Measurements from ENCODE around the gene SECISBP2. TPM values are rescaled to one million over a fixed set of nuclear protein-coding genes. Genes with fewer than 3 reads are reported as not detected.

SECISBP2 gene
- total and polyA plus RNA-seq, 2 donors from 2014 or later: 27.0 to 59.8 TPM

- Histone ChIP-seq H3K9ac (ENCODE audit: low read length in 3 of 3) (no peak overlapping the region), H3K27me3 (ENCODE audit: control insufficient read depth, insufficient read depth, low read length) (no peaks in the 10 kb centered on the region), H3K36me3 (ENCODE audit: control insufficient read depth in 2 of 3, insufficient read depth in 3 of 3, low read length in 3 of 3) (peaks cover 0 to 34% (median 33%) of the 10 kb centered on the region in 3 donors), H3K27ac (ENCODE audit: low read depth in 2 of 2, low read length in 2 of 2) (no peak overlapping the region), H3K9me3 (ENCODE audit: control insufficient read depth in 2 of 3, insufficient read depth in 1 of 3, low read length in 3 of 3) (no peaks in the 10 kb centered on the region), H3K4me1 (ENCODE audit: control insufficient read depth in 2 of 3, insufficient read depth in 2 of 3, low read depth in 1 of 3, low read length in 3 of 3) (peaks cover 0 to 3% (median 0%) of the 10 kb centered on the region in 3 donors), H3K4me3 (ENCODE audit: low read length in 3 of 3) (no peak overlapping the region)
- DNase-seq: no peak
- no peak for TF ChIP-seq CTCF (IDR thresholded peaks at IDR 0.05; ENCODE audit: borderline replicate concordance, extremely low read depth, insufficient read depth)
- FAIRE-seq: no peak
- intact Hi-C loops (cut with DNase I): no loop called here
Measured at GRCh38 chr9:89398621-89399020, 80.3 kb downstream of the SECISBP2 start.

GRCh38 chr9:89400403-89401116, 82.3 kb downstream of the SECISBP2 start:
- H3K9ac ChIP-seq (ENCODE audit: low read length in 3 of 3): no peak overlapping the region
- no peaks in the 10 kb centered on the region for H3K9me3 ChIP-seq (ENCODE audit: control insufficient read depth in 2 of 3, insufficient read depth in 1 of 3, low read length in 3 of 3)

GRCh38 chr9:89402695-89403427, 84.6 kb downstream of the SECISBP2 start:
- TF ChIP-seq CTCF (IDR thresholded peaks at IDR 0.05; ENCODE audit: borderline replicate concordance, extremely low read depth, insufficient read depth): no peak
- Histone ChIP-seq H3K27me3 (ENCODE audit: control insufficient read depth, insufficient read depth, low read length) (no peaks in the 10 kb centered on the region), H3K27ac (ENCODE audit: low read depth in 2 of 2, low read length in 2 of 2) (no peak overlapping the region), H3K4me1 (ENCODE audit: control insufficient read depth in 2 of 3, insufficient read depth in 2 of 3, low read depth in 1 of 3, low read length in 3 of 3) (peaks cover 0 to 6% (median 0%) of the 10 kb centered on the region in 3 donors), H3K9ac (ENCODE audit: low read length in 3 of 3) (no peak overlapping the region), H3K9me3 (ENCODE audit: control insufficient read depth in 2 of 3, insufficient read depth in 1 of 3, low read length in 3 of 3) (peaks cover 0 to 3% (median 0%) of the 10 kb centered on the region in 3 donors), H3K4me3 (ENCODE audit: low read length in 3 of 3) (no peak overlapping the region), H3K36me3 (ENCODE audit: control insufficient read depth in 2 of 3, insufficient read depth in 3 of 3, low read length in 3 of 3) (peaks cover 0 to 17% (median 15%) of the 10 kb centered on the region in 3 donors)
- FAIRE-seq (no peak), DNase-seq (no peak)
- intact Hi-C loops (cut with DNase I): no loop called here

More at GRCh38 chr9:89400403-89401116, 82.3 kb downstream of the SECISBP2 start:
- Histone ChIP-seq H3K27ac (ENCODE audit: low read depth in 2 of 2, low read length in 2 of 2) (no peak overlapping the region), H3K36me3 (ENCODE audit: control insufficient read depth in 2 of 3, insufficient read depth in 3 of 3, low read length in 3 of 3) (peaks cover 0 to 26% (median 26%) of the 10 kb centered on the region in 3 donors), H3K4me3 (ENCODE audit: low read length in 3 of 3) (no peak overlapping the region), H3K4me1 (ENCODE audit: control insufficient read depth in 2 of 3, insufficient read depth in 2 of 3, low read depth in 1 of 3, low read length in 3 of 3) (peaks cover 0 to 3% (median 0%) of the 10 kb centered on the region in 3 donors), H3K27me3 (ENCODE audit: control insufficient read depth, insufficient read depth, low read length) (no peaks in the 10 kb centered on the region)
- no peak for TF ChIP-seq CTCF (IDR thresholded peaks at IDR 0.05; ENCODE audit: borderline replicate concordance, extremely low read depth, insufficient read depth)
- intact Hi-C loops (cut with DNase I): no loop called here
- FAIRE-seq (no peak), DNase-seq (no peak)
